HCT116 (cell line): ENCODE data around the gene GON4L. TPM values are rescaled to one million over a fixed set of nuclear protein-coding genes. Genes with fewer than 3 reads are reported as not detected.

ENCODE experiments used
- ATAC-seq: fragments of 200-7000 bp; cut with Tn5 transposase; 2 replicates; pipeline ENCODE4 v1.9.1; 2020; ENCODE audit warnings: mild to moderate bottlenecking, moderate library complexity
- BruUV-seq: library from RNA; stranded (reverse); fragments of 400-500 nt; replicated peaks from 2 replicates; lab custom pipeline; 2021; lab: Mats Ljungman, UMichigan
- CTCF ChIA-PET: fragments of 300-600 bp; sonication (Branson Sonifier 250); formaldehyde crosslinking; loops from one replicate; lab custom pipeline; 2021; ENCODE audit warnings: antibody characterized with exemption; lab: Charles Lee
- POLR2A ChIA-PET: fragments of 300-600, 350-600 bp; sonication (Branson Sonifier 250); formaldehyde crosslinking; loops from one replicate; lab custom pipeline; 2021; ENCODE audit warnings: antibody characterized with exemption; lab: Charles Lee
- RAD21 ChIA-PET, 2 experiments: fragments of 300-600 bp; sonication (Branson Sonifier 250); formaldehyde crosslinking; loops; one replicate each; lab custom pipeline; 2023; ENCODE audit warnings: low total read pairs in 2 of 2; ENCODE audit not compliant: uncharacterized antibody in 2 of 2, unreplicated experiment in 2 of 2, low non-redundant PET in 1 of 2; lab: Charles Lee
- DNase-seq: peaks from one replicate; pipeline ENCODE4 v3.0.0-alpha.2; 2010; ENCODE audit warnings: low read depth, low spot score
- H2AFZ ChIP-seq: fragments of 200-600 bp; shearing (Covaris generic), sonication (generic); 2 replicates; pipeline ENCODE4 v1.6.1; 2017; ENCODE audit warnings: low read depth, mixed run types, mixed read lengths, antibody characterized with exemption, low read length; ENCODE audit not compliant: poor library complexity, severe bottlenecking
- H3K27ac ChIP-seq: 2 replicates; pipeline ENCODE4 v1.5.1; 2012; ENCODE audit warnings: low read depth, low read length
- H3K27me3 ChIP-seq: fragments of 200-600 bp; sonication (generic); 2 replicates; pipeline ENCODE4 v1.6.1; 2016; ENCODE audit warnings: mixed run types, low read length, mixed read lengths; ENCODE audit not compliant: insufficient read depth
- H3K36me3 ChIP-seq, 2 experiments: fragments of 200-500 bp in 1 of 2; fragments of 200-600 bp in 1 of 2; sonication (Bioruptor generic) in 1 of 2; sonication (generic) in 1 of 2; 2 replicates each; pipeline versions ENCODE4 v1.5.1 to v1.6.1; 2014 to 2016; ENCODE audit warnings: low read length in 2 of 2, inconsistent platforms in 1 of 2, mixed read lengths in 1 of 2, mixed run types in 1 of 2; ENCODE audit not compliant: insufficient read depth in 2 of 2, control insufficient read depth in 1 of 2
- H3K4me1 ChIP-seq, 2 experiments: fragments of 200-600 bp in 1 of 2; sonication (generic) in 1 of 2; 2 replicates each; pipeline versions ENCODE4 v1.5.1 to v1.6.1; 2012 to 2017; ENCODE audit warnings: low read length in 2 of 2, inconsistent platforms in 1 of 2, mild to moderate bottlenecking in 1 of 2, mixed read lengths in 1 of 2, mixed run types in 1 of 2, moderate library complexity in 1 of 2; ENCODE audit not compliant: insufficient read depth in 2 of 2, control insufficient read depth in 1 of 2
- H3K4me2 ChIP-seq: fragments of 200-600 bp; sonication (generic); 2 replicates; pipeline ENCODE4 v1.6.1; 2017; ENCODE audit warnings: mixed run types, low read length, mixed read lengths
- H3K4me3 ChIP-seq, 2 experiments: fragments of 200-600 bp in 1 of 2; sonication (generic) in 1 of 2; replicated peaks in 1 of 2; 2 replicates each; pipeline ENCODE4 v1.5.1; 2011 to 2016; ENCODE audit warnings: low read length in 2 of 2, control low read depth in 1 of 2, low read depth in 1 of 2, mild to moderate bottlenecking in 1 of 2, mixed read lengths in 1 of 2, mixed run types in 1 of 2
- H3K79me2 ChIP-seq: fragments of 200-600 bp; sonication (generic); 2 replicates; pipeline ENCODE4 v1.6.1; 2017; ENCODE audit warnings: mild to moderate bottlenecking, mixed run types, low read length, moderate library complexity, mixed read lengths; ENCODE audit not compliant: insufficient read depth
- H3K9ac ChIP-seq: fragments of 200-600 bp; sonication (generic); 2 replicates; pipeline ENCODE4 v1.6.1; 2016; ENCODE audit warnings: low read length, mixed read lengths
- H3K9me2 ChIP-seq: fragments of 200-600 bp; sonication (generic), shearing (Covaris generic); 2 replicates; pipeline ENCODE4 v1.6.1; 2017; ENCODE audit warnings: mixed run types, mild to moderate bottlenecking, moderate library complexity; ENCODE audit not compliant: insufficient read depth
- H3K9me3 ChIP-seq, 2 experiments: fragments of 200-500 bp in 1 of 2; fragments of 200-600 bp in 1 of 2; sonication (Bioruptor generic) in 1 of 2; sonication (generic) in 1 of 2; 2 replicates each; pipeline ENCODE4 v1.6.1; 2014 to 2017; ENCODE audit warnings: low read length in 2 of 2, mixed read lengths in 2 of 2, inconsistent platforms in 1 of 2, low read depth in 1 of 2, mild to moderate bottlenecking in 1 of 2, mixed run types in 1 of 2, moderate library complexity in 1 of 2; ENCODE audit not compliant: control insufficient read depth in 1 of 2, insufficient read depth in 1 of 2
- H4K20me1 ChIP-seq: fragments of 200-600 bp; sonication (generic), shearing (Covaris generic); 2 replicates; pipeline ENCODE4 v1.6.1; 2017; ENCODE audit warnings: mixed run types, mild to moderate bottlenecking, moderate library complexity; ENCODE audit not compliant: insufficient read depth
- CBX3 ChIP-seq: IDR thresholded peaks from 2 replicates; pipeline ENCODE4 v1.6.1; 2012; ENCODE audit warnings: low read depth
- CEBPB ChIP-seq: IDR thresholded peaks from 2 replicates; pipeline ENCODE4 v1.6.1; 2012; ENCODE audit warnings: low read depth
- ELF1 ChIP-seq: IDR thresholded peaks from 2 replicates; pipeline ENCODE4 v1.6.1; 2012; ENCODE audit warnings: low read depth, borderline replicate concordance
- EZH2phosphoT487 ChIP-seq: fragments of 200-600 bp; IDR thresholded peaks from 2 replicates; pipeline ENCODE4 v1.6.1; 2018; ENCODE audit warnings: antibody characterized with exemption, borderline replicate concordance
- SP1 ChIP-seq: IDR thresholded peaks from 2 replicates; pipeline ENCODE4 v1.6.1; 2012; ENCODE audit warnings: low read depth
- SRF ChIP-seq: IDR thresholded peaks from 2 replicates; pipeline ENCODE4 v1.6.1; 2012; ENCODE audit warnings: low read depth
- TCF7L2 ChIP-seq: IDR thresholded peaks from 2 replicates; pipeline ENCODE4 v1.7.0; 2011; ENCODE audit warnings: borderline replicate concordance, inconsistent platforms; ENCODE audit not compliant: insufficient read depth, insufficient read length; ENCODE audit errors: extremely low read depth
- ZFX ChIP-seq: fragments of 450-650 bp; IDR thresholded peaks from 2 replicates; pipeline ENCODE4 v1.6.1; 2017
- ZNF274 ChIP-seq: fragments of 200-500 bp; sonication (Bioruptor generic); IDR thresholded peaks from 2 replicates; pipeline ENCODE4 v1.6.1; 2014; ENCODE audit warnings: mild to moderate bottlenecking, low read depth, low read length, inconsistent platforms
- intact Hi-C: fragments of 100-400 bp; cut with micrococcal nuclease; formaldehyde crosslinking; loops from 2 replicates; pipeline ENCODE4 v1.10.0; 2022
- total RNA-seq: library from RNA; stranded (reverse); gene quantifications from one replicate; pipeline ENCODE4 v1.2.1, GENCODE V29; 2021; ENCODE audit not compliant: unreplicated experiment
- TF ChIP-seq, protein P1 (sequence below): IDR thresholded peaks from 2 replicates; pipeline ENCODE4 v1.6.1; 2012

The GON4L gene
- total RNA-seq, 1 experiment from 2014 or later: 40.8 TPM

DNA sequence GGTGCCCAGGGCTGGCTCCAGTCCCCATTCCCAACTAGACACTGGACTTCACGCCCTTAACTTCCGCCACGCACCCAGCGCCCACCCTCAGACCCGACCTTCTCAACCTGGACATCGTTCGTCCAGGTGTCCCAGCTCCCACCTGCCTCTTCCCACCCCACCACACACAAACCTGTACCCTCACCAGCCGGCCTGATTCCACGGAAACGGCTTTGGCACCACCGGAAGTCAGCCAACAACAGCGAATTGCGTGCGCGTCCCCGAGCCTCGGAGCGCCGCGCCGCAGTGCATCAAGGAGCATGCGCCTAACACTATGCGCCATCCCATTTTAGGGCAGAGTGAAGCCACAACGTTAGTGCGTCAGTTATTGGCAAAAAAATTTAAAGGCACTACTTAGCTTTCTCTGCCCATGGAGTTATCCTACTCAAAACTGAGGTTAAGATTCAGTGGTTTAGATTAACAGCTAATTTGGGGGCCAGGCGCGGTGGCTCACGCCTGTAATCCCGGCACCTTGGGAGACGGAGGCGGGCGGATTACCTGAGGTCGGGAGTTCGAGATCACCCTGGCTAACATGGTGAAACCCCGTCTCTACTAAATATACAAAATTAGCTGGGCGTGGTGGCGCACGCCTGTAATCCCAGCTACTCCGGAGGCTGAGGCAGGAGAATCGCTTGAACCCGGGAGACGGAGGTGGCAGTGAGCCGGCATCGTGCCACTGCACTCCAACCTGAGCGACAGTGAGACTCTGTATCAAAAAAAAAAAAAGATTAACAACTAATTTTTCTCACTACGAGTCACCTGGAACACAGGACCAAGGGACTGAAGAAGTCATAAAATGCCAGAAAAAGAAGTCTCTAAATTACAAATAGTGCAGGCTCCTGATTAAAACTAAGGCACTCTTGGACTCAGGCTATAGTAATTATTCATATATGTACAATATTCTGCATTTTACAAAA lies at the start of gene GON4L (continued):
- TF ChIP-seq CEBPB (no peak), SP1 (peak; percentile 96), CBX3 (peak; percentile 10; the same call in 1 of the 2 replicates), TCF7L2 (no peak), ZNF274 (no peak), EZH2phosphoT487 (no peak)
- TF ChIP-seq, protein P1, sequence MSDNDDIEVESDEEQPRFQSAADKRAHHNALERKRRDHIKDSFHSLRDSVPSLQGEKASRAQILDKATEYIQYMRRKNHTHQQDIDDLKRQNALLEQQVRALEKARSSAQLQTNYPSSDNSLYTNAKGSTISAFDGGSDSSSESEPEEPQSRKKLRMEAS: peak; percentile 89

DNA sequence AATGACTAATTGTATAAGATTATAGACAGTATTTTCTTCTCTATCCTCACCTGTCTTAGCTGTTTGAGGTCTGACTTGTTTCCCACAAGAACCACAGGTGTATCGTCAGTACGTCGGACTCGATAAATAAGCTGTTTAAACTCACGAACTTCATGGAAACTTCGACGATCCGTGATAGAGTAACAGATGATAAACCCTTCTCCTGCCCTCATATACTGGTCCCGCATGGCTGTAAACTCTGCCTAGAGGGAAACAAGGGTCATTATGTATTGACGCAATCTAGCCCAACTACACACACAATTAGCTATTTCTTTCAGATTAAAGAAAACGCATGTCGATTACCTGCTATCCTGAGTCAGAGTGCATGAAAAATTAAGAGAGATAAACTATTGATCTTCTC lies 47.2 kb upstream of the GON4L start:
- no peaks in the 10 kb centered on the region for H3K27me3 ChIP-seq
- ATAC-seq: no peak
- POLR2A ChIA-PET: no interaction called here

More for the DNA sequence above, 47.2 kb upstream of the GON4L start:
- no peaks in the 10 kb centered on the region for H4K20me1 ChIP-seq
- ChIA-PET RAD21 (no interaction called here), CTCF (no interaction called here)
- no peak overlapping the region for H2AFZ ChIP-seq
- no peaks in the 10 kb centered on the region for H3K9me3 ChIP-seq
- H3K36me3 ChIP-seq: peaks cover 48 to 59% of the 10 kb centered on the region in 2 experiments
- no peak for TF ChIP-seq SRF
- TF ChIP-seq ZFX: no peak
- no peak for TF ChIP-seq ELF1
- no peaks in the 10 kb centered on the region for H3K9me2 ChIP-seq
- H3K4me3 ChIP-seq: no peak overlapping the region
- H3K4me1 ChIP-seq: no peaks in the 10 kb centered on the region
- no peak overlapping the region for H3K27ac ChIP-seq
- peaks cover 18% of the 10 kb centered on the region; the same call in 1 of the 2 replicates for H3K79me2 ChIP-seq
- H3K4me2 ChIP-seq: no peak overlapping the region
- no peak overlapping the region for H3K9ac ChIP-seq
- no peak for DNase-seq
- intact Hi-C loops: no loop called here
- no TSS peak for BruUV-seq
